Stimulated activated CD8-positive, alpha-beta memory T cell treated with anti-CD3 and anti-CD28 coated beads, Interleukin-12 subunit alpha, Interleukin-12 subunit beta, amount 100 ng/mL, for 4 hours (primary cell): Measurements from ENCODE around the gene PMPCA.
"Not testable (repeated sequence)": the region's sequence is repeated elsewhere in the genome, so short reads cannot be mapped to it uniquely, and the experiment has no call there.

ENCODE experiments used
- DNase-seq: peaks from one replicate; pipeline ENCODE4 v3.0.0-alpha.2; 2020; ENCODE audit warnings: low read depth

The PMPCA gene

DNA sequence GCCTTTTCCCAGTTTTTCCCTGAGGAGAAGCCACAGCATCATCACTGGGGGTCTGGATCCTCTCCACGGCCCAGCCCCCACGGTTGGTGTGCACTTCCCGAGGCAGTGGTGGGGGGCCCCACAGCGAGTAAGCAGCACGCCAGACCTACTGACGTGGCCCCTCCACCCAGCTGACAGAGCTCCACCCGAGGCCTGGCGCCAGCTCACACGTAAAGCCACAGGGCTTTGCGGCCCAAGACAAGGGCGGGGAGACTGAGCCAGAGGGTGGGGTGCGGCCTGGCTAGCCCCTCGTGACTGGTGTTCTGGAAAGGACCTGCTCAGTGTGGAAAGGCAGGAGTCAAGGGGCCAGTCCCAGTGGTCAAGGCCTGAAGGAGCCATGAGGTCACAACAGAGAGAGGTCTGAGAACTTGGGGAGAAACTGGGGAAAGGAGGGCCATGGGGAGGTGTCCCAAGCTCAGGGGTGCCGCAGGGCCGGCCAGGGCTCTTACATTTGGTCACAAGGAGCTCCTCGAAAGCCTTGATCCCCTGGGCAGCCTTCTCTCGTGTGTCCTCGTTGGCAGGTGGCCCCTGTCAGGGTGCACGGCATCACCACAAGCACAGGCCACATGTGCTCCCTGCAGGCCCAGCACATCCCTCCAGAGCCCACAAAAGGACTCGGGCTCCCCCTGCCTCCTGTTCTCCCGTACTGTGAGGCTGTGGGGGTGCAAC is 16.0 kb upstream of the PMPCA start:
- no peak for DNase-seq

- no peak for DNase-seq
These were observed 15.5 kb upstream of the PMPCA start for GRCh38 chr9:136395020-136395340.

- no peak for DNase-seq
These were observed 14.9 kb upstream of the PMPCA start for GRCh38 chr9:136395345-136396218.

GRCh38 chr9:136396219-136396515 is 14.3 kb upstream of the PMPCA start:
- DNase-seq, result no peak

DNA sequence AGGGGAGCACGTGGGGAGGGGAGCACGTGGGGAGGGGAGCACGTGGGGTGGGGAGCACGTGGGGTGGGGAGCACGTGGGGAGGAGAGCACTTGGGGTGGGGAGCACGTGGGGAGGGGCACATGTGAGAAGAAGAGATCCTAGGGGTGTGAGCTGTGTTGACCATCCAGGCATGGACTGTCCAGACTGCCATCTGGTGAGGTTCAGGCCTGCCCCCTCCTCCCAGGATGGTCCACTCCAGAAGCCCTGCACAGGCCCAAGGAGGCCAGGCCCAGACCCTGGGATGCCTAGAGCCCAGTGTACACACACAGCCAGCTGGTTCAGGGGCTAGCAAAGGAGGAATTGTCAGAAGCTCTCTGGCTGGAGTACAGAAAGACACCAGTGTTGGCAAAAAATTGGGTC is 12.8 kb upstream of the PMPCA start:
- DNase-seq, result no peak

GRCh38 chr9:136398286-136398685 is 12.2 kb upstream of the PMPCA start:
- DNase-seq, result no peak

GRCh38 chr9:136399176-136400037 is 11.1 kb upstream of the PMPCA start:
- peak; percentile 27 for DNase-seq

GRCh38 chr9:136400038-136400834 is 10.2 kb upstream of the PMPCA start, which contains the start of gene SNAPC4:
Gene SNAPC4, minus strand, starts transcription at chr9:136400170. Its CDS starts 1,742 bp downstream, at chr9:136398428.
- DNase-seq, result peak; percentile 80

- DNase-seq, result no peak
These were observed 9.1 kb upstream of the PMPCA start for GRCh38 chr9:136401173-136401922.

DNA sequence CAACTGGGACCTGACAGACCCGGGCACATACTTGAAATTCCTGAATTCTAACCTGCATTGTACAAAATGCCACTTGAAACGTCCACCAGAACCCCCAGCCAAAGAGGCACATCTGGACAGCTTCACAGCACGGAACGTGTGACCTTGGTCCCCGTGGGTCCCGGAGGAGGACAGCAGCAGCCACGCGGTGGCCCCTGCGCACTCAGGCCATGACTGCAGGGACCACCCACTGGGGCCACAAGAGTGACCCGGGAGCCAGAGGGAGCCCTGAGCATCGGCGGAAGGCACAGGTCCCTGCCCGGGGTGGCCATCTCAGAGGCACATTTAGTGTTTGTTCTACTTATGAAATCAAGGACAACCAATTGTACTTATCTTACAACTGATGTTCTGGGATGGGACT is 8.4 kb upstream of the PMPCA start:
- DNase-seq, result no peak

- DNase-seq, result peak; percentile 61
These were observed 6.9 kb upstream of the PMPCA start for GRCh38 chr9:136403538-136403914.

- DNase-seq, result no peak
These were observed 6.3 kb upstream of the PMPCA start for GRCh38 chr9:136403915-136404800.

GRCh38 chr9:136404801-136405136 is 5.7 kb upstream of the PMPCA start:
- DNase-seq, result no peak

- DNase-seq, result no peak
These were observed 5.0 kb upstream of the PMPCA start for GRCh38 chr9:136405481-136405880.

GRCh38 chr9:136405904-136406303 is 4.6 kb upstream of the PMPCA start:
- DNase-seq, result not testable (repeated sequence)

DNA sequence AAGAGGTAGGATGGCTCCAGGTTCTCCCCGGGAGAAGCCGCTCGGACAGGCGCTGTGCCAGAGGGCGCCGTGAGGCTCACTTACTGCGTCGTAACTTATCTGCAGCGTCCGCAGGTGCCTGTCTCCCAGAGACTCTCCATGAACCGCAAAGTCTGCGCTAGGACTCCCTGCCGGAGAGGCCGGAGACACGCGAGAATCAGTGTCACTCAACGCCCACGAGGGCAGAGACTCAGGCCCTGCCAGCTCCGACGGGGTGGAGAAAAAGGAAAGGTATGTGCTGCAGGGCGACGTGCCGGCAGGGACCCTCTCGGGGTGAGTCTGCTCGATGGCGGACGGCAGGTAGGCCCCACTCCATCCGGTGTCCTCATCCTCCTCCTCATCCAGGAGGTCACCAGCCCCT is 3.4 kb upstream of the PMPCA start:
- not testable (repeated sequence) for DNase-seq

GRCh38 chr9:136407911-136408310 is 2.5 kb upstream of the PMPCA start:
- no peak for DNase-seq

GRCh38 chr9:136409557-136410455 is 652 bp upstream of the PMPCA start:
- peak; percentile 22 for DNase-seq

- DNase-seq, result no peak
These were observed 920 bp downstream of the PMPCA start for GRCh38 chr9:136411378-136411777.
